GM10847 (cell line): ENCODE data around the gene ETV4.

ENCODE experiments used
- POLR2A ChIP-seq: IDR thresholded peaks from 2 replicates; pipeline ENCODE4 v1.6.1; 2011; ENCODE audit not compliant: insufficient read length; ENCODE audit errors: extremely low read depth

The ETV4 gene

GRCh38 chr17:43577664-43578403, 31.7 kb upstream of the ETV4 start:
- no peak for TF ChIP-seq POLR2A

GRCh38 chr17:43576563-43577229, 30.6 kb upstream of the ETV4 start:
- TF ChIP-seq POLR2A = no peak

- TF ChIP-seq POLR2A = no peak
These were observed 28.9 kb upstream of the ETV4 start for GRCh38 chr17:43574896-43575525.

- no peak for TF ChIP-seq POLR2A
These were observed 28.2 kb upstream of the ETV4 start for GRCh38 chr17:43574348-43574747.

GRCh38 chr17:43573579-43574321, 27.6 kb upstream of the ETV4 start:
- no peak for TF ChIP-seq POLR2A

- TF ChIP-seq POLR2A = no peak
These were observed 26.3 kb upstream of the ETV4 start for GRCh38 chr17:43572368-43572980.

- no peak for TF ChIP-seq POLR2A
These were observed 24.4 kb upstream of the ETV4 start for GRCh38 chr17:43570518-43570928.

GRCh38 chr17:43568506-43569082, 22.5 kb upstream of the ETV4 start:
- no peak for TF ChIP-seq POLR2A

GRCh38 chr17:43563600-43564594, 17.8 kb upstream of the ETV4 start:
- no peak for TF ChIP-seq POLR2A

- no peak for TF ChIP-seq POLR2A
These were observed 16.8 kb upstream of the ETV4 start for GRCh38 chr17:43562679-43563599.

- TF ChIP-seq POLR2A = no peak
These were observed 14.6 kb upstream of the ETV4 start for GRCh38 chr17:43560461-43561427.
